MCF 10A (cell line): ENCODE measurements around the gene PJA1. TPM values are rescaled to one million over a fixed set of nuclear protein-coding genes. Genes with fewer than 3 reads are reported as not detected.
A peak's percentile ranks its signal among the peaks of the same experiment; 100 is the strongest.

Experiments used
- BruUV-seq: library from RNA; stranded (reverse); fragments of 400-500 nt; replicated peaks from 2 replicates; lab custom pipeline; 2021; lab: Mats Ljungman, UMichigan
- CTCF ChIA-PET: fragments of 300-600 bp; sonication (Branson Sonifier 250); formaldehyde crosslinking; extraction: SDS; loops from one replicate; lab custom pipeline; 2021; ENCODE audit warnings: antibody characterized with exemption, inconsistent platforms; lab: Yijun Ruan, JAX
- POLR2A ChIA-PET: fragments of 300-600, 350-650 bp; sonication (Branson Sonifier 250); formaldehyde crosslinking; extraction: SDS; loops from one replicate; lab custom pipeline; 2020; ENCODE audit warnings: antibody characterized with exemption, inconsistent platforms; lab: Yijun Ruan, JAX
- DNase-seq: peaks from one replicate; pipeline ENCODE4 v3.0.0-alpha.2; 2018; ENCODE audit not compliant: unreplicated experiment
- H3K27ac Mint-ChIP-seq: one replicate; pipeline ENCODE4 v1.8.0; 2022; ENCODE audit warnings: mild to moderate bottlenecking, low read depth, mixed read lengths; ENCODE audit not compliant: unreplicated experiment
- H3K27me3 Mint-ChIP-seq: one replicate; pipeline ENCODE4 v1.8.0; 2022; ENCODE audit warnings: mixed read lengths; ENCODE audit not compliant: insufficient read depth, unreplicated experiment
- H3K36me3 Mint-ChIP-seq: one replicate; pipeline ENCODE4 v1.8.0; 2022; ENCODE audit warnings: mild to moderate bottlenecking, moderate library complexity, mixed read lengths; ENCODE audit not compliant: insufficient read depth, unreplicated experiment
- H3K4me1 Mint-ChIP-seq: one replicate; pipeline ENCODE4 v1.8.0; 2022; ENCODE audit warnings: mixed read lengths; ENCODE audit not compliant: insufficient read depth, unreplicated experiment
- H3K4me3 Mint-ChIP-seq: one replicate; pipeline ENCODE4 v1.8.0; 2022; ENCODE audit warnings: mild to moderate bottlenecking, moderate library complexity, mixed read lengths; ENCODE audit not compliant: unreplicated experiment
- H3K9me3 Mint-ChIP-seq: one replicate; pipeline ENCODE4 v1.8.0; 2022; ENCODE audit warnings: mixed read lengths; ENCODE audit not compliant: unreplicated experiment
- intact Hi-C: fragments of 100-400 bp; cut with micrococcal nuclease; formaldehyde crosslinking; loops from 2 replicates; pipeline ENCODE4 v1.14.1; 2022
- total RNA-seq: library from RNA; stranded (reverse); gene quantifications from 2 replicates; pipeline ENCODE4 v1.2.3, GENCODE V29; 2022
- TF ChIP-seq, protein P1 (sequence below): fragments of 200-600 bp; IDR thresholded peaks from one replicate; pipeline ENCODE4 v1.8.0; 2022; ENCODE audit warnings: antibody characterized with exemption, mild to moderate bottlenecking; ENCODE audit not compliant: unreplicated experiment

PJA1 gene
- total RNA-seq, 1 experiment from 2014 or later: 12.6 TPM

DNA sequence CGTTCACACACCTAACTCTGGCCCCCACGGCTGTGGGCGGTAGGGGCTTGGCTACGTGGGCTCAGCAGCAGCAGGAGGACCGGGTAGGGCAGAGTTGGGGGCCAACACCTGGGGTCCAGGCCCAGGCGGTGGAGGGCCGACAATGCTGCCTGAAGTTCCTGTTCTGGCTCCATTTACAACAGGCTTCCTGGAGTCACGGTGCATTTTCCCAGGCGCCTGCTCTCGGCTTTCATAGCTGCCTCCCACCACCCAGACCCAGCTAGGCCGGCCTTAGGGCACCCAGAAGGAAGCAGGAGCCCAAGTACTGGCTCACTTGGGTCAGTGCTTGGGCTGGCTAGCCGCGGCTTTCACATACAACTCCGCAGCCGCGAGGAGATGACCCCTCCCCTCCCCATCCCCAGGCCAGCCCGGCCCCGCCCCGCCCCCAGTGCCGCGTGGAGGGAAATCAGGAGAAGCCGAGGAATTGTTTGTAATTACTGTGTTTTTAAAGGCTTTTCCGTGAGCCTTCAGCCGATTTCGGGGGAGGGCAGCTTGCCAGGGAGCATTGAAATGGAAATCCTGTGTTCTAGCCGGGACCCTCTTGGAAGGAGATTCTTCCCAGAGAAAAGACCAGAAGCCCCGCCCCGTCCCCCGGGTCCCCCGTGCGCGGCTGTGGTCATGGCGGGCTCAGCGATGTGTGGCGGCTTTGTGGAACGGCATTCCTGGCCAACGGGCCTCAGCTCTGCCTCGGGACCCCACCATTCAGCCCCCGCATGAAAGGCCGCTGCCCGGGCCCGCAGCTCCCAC, 28.5 kb downstream of the PJA1 start:
- peaks cover 63% of the 10 kb centered on the region for H3K27me3 Mint-ChIP-seq
- DNase-seq: no peak
- no TSS peak for BruUV-seq
- H3K9me3 Mint-ChIP-seq: no peaks in the 10 kb centered on the region
- no peak overlapping the region for H3K4me3 Mint-ChIP-seq
- no peaks in the 10 kb centered on the region for H3K36me3 Mint-ChIP-seq
- H3K27ac Mint-ChIP-seq: no peak overlapping the region
- H3K4me1 Mint-ChIP-seq: no peaks in the 10 kb centered on the region
- ChIA-PET POLR2A (no interaction called here), CTCF (interaction anchor here (0.6 to 0.7 kb wide), 2 partner anchors 258 to 519 kb away, joined by 3 read pairs; no protein-coding TSS in a partner anchor)
- TF ChIP-seq, protein P1, sequence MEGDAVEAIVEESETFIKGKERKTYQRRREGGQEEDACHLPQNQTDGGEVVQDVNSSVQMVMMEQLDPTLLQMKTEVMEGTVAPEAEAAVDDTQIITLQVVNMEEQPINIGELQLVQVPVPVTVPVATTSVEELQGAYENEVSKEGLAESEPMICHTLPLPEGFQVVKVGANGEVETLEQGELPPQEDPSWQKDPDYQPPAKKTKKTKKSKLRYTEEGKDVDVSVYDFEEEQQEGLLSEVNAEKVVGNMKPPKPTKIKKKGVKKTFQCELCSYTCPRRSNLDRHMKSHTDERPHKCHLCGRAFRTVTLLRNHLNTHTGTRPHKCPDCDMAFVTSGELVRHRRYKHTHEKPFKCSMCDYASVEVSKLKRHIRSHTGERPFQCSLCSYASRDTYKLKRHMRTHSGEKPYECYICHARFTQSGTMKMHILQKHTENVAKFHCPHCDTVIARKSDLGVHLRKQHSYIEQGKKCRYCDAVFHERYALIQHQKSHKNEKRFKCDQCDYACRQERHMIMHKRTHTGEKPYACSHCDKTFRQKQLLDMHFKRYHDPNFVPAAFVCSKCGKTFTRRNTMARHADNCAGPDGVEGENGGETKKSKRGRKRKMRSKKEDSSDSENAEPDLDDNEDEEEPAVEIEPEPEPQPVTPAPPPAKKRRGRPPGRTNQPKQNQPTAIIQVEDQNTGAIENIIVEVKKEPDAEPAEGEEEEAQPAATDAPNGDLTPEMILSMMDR: no peak
- intact Hi-C loops: loop anchor here (10.0 kb wide), 1 partner anchor 312 kb away; the partner anchor contains the start of gene EFNB1

DNA sequence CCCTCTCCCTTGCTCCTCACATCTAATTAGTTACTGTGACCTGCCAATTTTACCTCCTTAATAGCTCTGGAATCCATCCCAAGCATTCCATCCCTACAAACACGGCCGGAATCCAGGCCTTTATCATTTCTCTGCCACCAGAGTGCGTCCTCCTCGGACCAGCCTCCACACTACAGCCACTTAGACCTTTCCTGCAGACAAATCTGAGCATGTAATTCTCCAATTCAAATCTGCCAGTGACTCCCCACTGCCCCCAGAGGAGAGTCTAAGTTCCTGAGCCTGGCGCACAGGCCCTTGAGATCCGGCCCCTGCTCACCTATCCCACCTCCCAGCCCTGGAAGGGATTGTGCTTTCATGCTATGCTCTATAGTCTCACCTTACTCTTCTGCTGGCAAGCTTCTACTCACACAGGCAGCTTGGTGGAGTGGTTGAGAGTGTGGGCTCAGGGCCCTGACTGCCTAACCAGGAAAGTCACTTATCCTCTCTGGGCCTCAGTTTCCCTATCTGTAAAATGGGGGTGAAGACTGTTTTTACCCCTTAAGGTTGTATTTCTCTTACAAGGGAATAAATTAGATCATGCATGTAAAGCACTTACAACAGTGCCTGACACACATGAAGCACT, 31.2 kb downstream of the PJA1 start:
- Mint-ChIP-seq H3K27me3 (peaks cover 63% of the 10 kb centered on the region), H3K9me3 (no peaks in the 10 kb centered on the region), H3K4me1 (no peaks in the 10 kb centered on the region), H3K36me3 (no peaks in the 10 kb centered on the region), H3K27ac (no peak overlapping the region), H3K4me3 (no peak overlapping the region)
- TF ChIP-seq, protein P1: peak; percentile 51
- ChIA-PET POLR2A (interaction anchor here (0.6 kb wide), 1 partner anchor 305 kb away, joined by 3 read pairs; the partner anchor contains the start of gene EFNB1), CTCF (interaction anchor here (0.6 to 1.5 kb wide), 11 partner anchors 14 to 309 kb away, joined by 3 to 4 read pairs (median 3); no protein-coding TSS in a partner anchor)
- BruUV-seq: no TSS peak
- peak; percentile 65 for DNase-seq
- intact Hi-C loops: loop anchor here (1.0 to 10.0 kb wide), 2 partner anchors 88 to 309 kb away; partner anchors contain the start of gene EFNB1

DNA sequence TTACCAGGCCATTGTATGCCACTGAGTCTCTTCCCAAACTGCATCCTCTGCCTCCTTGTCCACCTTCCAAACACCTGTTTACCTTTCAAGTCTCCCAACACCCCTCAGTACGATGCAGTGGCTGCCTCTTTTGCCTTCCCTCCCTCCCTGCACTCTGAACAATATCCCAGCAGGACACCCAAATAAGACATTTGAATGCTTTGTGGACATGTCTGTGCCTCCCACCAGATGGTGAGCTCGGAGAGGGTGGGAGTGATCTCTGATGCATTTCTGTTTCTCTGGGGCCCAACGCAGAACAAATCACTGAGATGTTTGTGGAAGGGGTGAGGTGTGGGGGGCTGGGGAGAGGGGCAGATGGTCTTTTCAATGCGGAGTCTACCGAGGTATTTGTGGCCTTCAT, 33.4 kb downstream of the PJA1 start:
- ChIA-PET CTCF (interaction anchor here (0.5 kb wide), 1 partner anchor 8 kb away, joined by 4 read pairs; no protein-coding TSS in a partner anchor), POLR2A (no interaction called here)
- TF ChIP-seq, protein P1: no peak
- intact Hi-C loops: loop anchor here (10.0 kb wide), 1 partner anchor 307 kb away; the partner anchor contains the start of gene EFNB1
- no peak for DNase-seq
- no TSS peak for BruUV-seq
- Mint-ChIP-seq H3K27ac (no peak overlapping the region), H3K36me3 (no peaks in the 10 kb centered on the region), H3K27me3 (peaks cover 73% of the 10 kb centered on the region), H3K9me3 (no peaks in the 10 kb centered on the region), H3K4me3 (no peak overlapping the region), H3K4me1 (no peaks in the 10 kb centered on the region)

DNA sequence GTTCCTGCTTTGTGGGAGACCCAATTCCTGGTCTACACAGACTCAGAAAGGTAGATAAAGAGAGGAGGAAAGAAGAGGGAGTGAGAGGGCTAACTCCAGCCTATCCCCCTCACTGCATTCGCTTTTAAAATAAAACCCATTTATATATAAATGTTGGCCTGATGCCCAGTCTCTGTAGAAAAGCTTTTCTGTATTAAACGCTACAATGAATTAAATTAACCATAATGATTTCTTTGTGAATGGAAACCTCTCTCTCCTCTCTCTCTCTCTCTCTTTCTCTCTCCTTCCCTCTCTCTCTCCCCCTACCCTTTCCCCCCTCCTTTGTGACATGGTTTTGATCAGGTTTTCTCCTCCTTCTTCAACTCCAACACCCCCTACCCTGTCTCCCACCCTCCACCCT, 34.8 kb downstream of the PJA1 start:
- CTCF ChIA-PET: no interaction called here

More for the DNA sequence above, 34.8 kb downstream of the PJA1 start:
- POLR2A ChIA-PET: no interaction called here
- no peaks in the 10 kb centered on the region for H3K9me3 Mint-ChIP-seq
- DNase-seq: no peak
- TF ChIP-seq, protein P1: no peak
- no peaks in the 10 kb centered on the region for H3K4me1 Mint-ChIP-seq
- no TSS peak for BruUV-seq
- no peak overlapping the region for H3K27ac Mint-ChIP-seq
- H3K27me3 Mint-ChIP-seq: peaks cover 74% of the 10 kb centered on the region
- intact Hi-C loops: loop anchor here (10.0 kb wide), 1 partner anchor 306 kb away; the partner anchor contains the start of gene EFNB1
- H3K36me3 Mint-ChIP-seq: no peaks in the 10 kb centered on the region
- no peak overlapping the region for H3K4me3 Mint-ChIP-seq
